ENCODE data around the gene TMEM256.

Gene TMEM256

GRCh38 chr17:7408252-7408727 is 4.4 kb upstream of the TMEM256 start:
- no peak for DNase-seq (ENCODE audit: low read depth in 2 of 2)

- no peak for DNase-seq (ENCODE audit: low read depth in 2 of 2)
Observed at GRCh38 chr17:7407485-7408251, 3.8 kb upstream of the TMEM256 start, which contains the start of gene NLGN2. Gene NLGN2 (plus strand): TSS chr17:7407845. CDS start chr17:7408256, 411 bp downstream.

GRCh38 chr17:7407082-7407481 is 3.2 kb upstream of the TMEM256 start:
- DNase-seq (ENCODE audit: low read depth in 2 of 2), result no peak

- DNase-seq (ENCODE audit: low read depth in 2 of 2), result no peak
Observed at GRCh38 chr17:7406235-7406825, 2.4 kb upstream of the TMEM256 start.

GRCh38 chr17:7405350-7406234 is 1.7 kb upstream of the TMEM256 start:
- no peak for DNase-seq (ENCODE audit: low read depth in 2 of 2)

GRCh38 chr17:7404737-7405349 is 946 bp upstream of the TMEM256 start:
- DNase-seq (ENCODE audit: low read depth in 2 of 2), result peak; percentile 45 to 58

- no peak for DNase-seq (ENCODE audit: low read depth in 2 of 2)
Observed at GRCh38 chr17:7403727-7403976, 245 bp downstream of the TMEM256 start.

GRCh38 chr17:7403043-7403726 is 712 bp downstream of the TMEM256 start:
- DNase-seq (ENCODE audit: low read depth in 2 of 2), result no peak

GRCh38 chr17:7398612-7399011 is 5.3 kb downstream of the TMEM256 start:
- DNase-seq (ENCODE audit: low read depth in 2 of 2), result no peak

GRCh38 chr17:7396147-7396546 is 7.8 kb downstream of the TMEM256 start:
- DNase-seq (ENCODE audit: low read depth in 2 of 2), result no peak

- DNase-seq (ENCODE audit: low read depth in 2 of 2), result peak; percentile 78 to 83
Observed at GRCh38 chr17:7394452-7395191, 9.3 kb downstream of the TMEM256 start, which contains the start of gene PLSCR3. Gene PLSCR3 (minus strand): TSS chr17:7394525. CDS start chr17:7394110, 415 bp downstream.

GRCh38 chr17:7393613-7394451 is 10.1 kb downstream of the TMEM256 start:
- peak; percentile 32 to 35 for DNase-seq (ENCODE audit: low read depth in 2 of 2)

GRCh38 chr17:7392696-7393612 is 10.9 kb downstream of the TMEM256 start:
- DNase-seq (ENCODE audit: low read depth in 2 of 2), result no peak

GRCh38 chr17:7391307-7391706 is 12.6 kb downstream of the TMEM256 start:
- DNase-seq (ENCODE audit: low read depth in 2 of 2), result no peak

GRCh38 chr17:7389924-7390910 is 13.7 kb downstream of the TMEM256 start:
- no peak for DNase-seq (ENCODE audit: low read depth in 2 of 2)

- no peak for DNase-seq (ENCODE audit: low read depth in 2 of 2)
Observed at GRCh38 chr17:7388856-7389255, 15.0 kb downstream of the TMEM256 start.

GRCh38 chr17:7384489-7385081 is 19.3 kb downstream of the TMEM256 start:
- no peak for DNase-seq (ENCODE audit: low read depth in 2 of 2)
